GM12892 (cell line): ENCODE data around the gene JAK2.

ENCODE experiments used
- POLR2A ChIP-seq: IDR thresholded peaks from 2 replicates; pipeline ENCODE4 v1.6.1; 2011; ENCODE audit warnings: low read depth, low read length, control low read depth
- TAF1 ChIP-seq: IDR thresholded peaks from 2 replicates; pipeline ENCODE4 v1.6.1; 2011; ENCODE audit warnings: low read depth, mild to moderate bottlenecking, control low read depth, low read length, borderline replicate concordance

DNA sequence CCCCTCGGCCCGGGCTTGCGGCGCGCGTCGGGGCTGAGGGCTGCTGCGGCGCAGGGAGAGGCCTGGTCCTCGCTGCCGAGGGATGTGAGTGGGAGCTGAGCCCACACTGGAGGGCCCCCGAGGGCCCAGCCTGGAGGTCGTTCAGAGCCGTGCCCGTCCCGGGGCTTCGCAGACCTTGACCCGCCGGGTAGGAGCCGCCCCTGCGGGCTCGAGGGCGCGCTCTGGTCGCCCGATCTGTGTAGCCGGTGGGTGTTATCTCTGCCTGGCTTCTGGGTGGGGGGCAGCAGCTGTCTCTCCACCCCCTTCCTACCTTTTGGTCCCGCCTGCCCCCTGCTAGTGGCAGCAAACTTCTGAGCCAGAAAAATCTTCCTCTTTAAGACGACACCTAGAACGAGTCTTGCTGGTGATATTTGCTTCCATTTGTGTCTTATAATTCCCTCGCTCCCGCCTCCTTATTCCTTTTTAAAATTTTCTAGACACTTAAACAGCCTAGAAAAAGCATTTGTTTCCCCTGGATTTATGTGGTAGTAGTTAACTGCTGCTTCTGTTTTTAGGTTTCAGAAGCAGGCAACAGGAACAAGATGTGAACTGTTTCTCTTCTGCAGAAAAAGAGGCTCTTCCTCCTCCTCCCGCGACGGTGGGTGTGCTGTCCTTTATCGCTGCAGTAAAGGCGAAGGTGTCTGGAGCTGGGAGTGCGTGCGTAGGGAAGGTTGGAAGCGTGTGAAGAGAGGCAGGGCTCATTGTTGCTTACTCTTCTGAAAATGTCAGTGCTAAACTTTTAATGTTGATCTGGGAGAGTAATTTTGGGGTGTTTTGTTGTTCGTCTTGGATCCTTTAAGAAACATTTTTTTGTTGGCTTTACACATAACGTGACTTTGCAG, 554 bp downstream of the JAK2 start:
- TF ChIP-seq TAF1: no peak
- TF ChIP-seq POLR2A: no peak
